Activated B cell treated with CpG ODN at 0.5 μM for 24 hours (primary cell): ENCODE measurements around the gene RFX6. TPM values are rescaled to one million over a fixed set of nuclear protein-coding genes. Genes with fewer than 3 reads are reported as not detected.

Source experiments
- ATAC-seq: fragments of 200-7000 bp; cut with Tn5 transposase; one replicate; pipeline ENCODE4 v1.10.0; 2021; ENCODE audit warnings: low read depth, mild to moderate bottlenecking, moderate library complexity
- CTCF ChIA-PET: fragments of 350-600 bp; sonication (Branson Sonifier 250); formaldehyde crosslinking; loops from one replicate; lab custom pipeline; 2021; ENCODE audit warnings: antibody characterized with exemption; lab: Charles Lee
- POLR2A ChIA-PET: fragments of 350-600 bp; sonication (Branson Sonifier 250); formaldehyde crosslinking; loops from one replicate; lab custom pipeline; 2021; ENCODE audit warnings: antibody characterized with exemption; lab: Charles Lee
- DNase-seq: peaks from one replicate; pipeline ENCODE4 v3.0.0; 2022
- H3K27ac Mint-ChIP-seq: one replicate; pipeline ENCODE4 v1.8.0; 2020; ENCODE audit warnings: mixed read lengths
- H3K27me3 Mint-ChIP-seq: one replicate; pipeline ENCODE4 v1.8.0; 2021; ENCODE audit warnings: mixed read lengths
- H3K36me3 Mint-ChIP-seq: one replicate; pipeline ENCODE4 v1.8.0; 2021; ENCODE audit warnings: low read depth, mixed read lengths
- H3K4me1 Mint-ChIP-seq: one replicate; pipeline ENCODE4 v1.8.0; 2021; ENCODE audit warnings: mixed read lengths
- H3K4me3 Mint-ChIP-seq: one replicate; pipeline ENCODE4 v1.8.0; 2020; ENCODE audit warnings: mild to moderate bottlenecking, mixed read lengths
- H3K9me3 Mint-ChIP-seq: one replicate; pipeline ENCODE4 v1.8.0; 2020; ENCODE audit warnings: mixed read lengths
- intact Hi-C: fragments of 100-400 bp; cut with micrococcal nuclease; formaldehyde crosslinking; loops from one replicate; pipeline ENCODE4 v1.15.1; 2024
- total RNA-seq: library from RNA; stranded (reverse); gene quantifications from 2 replicates; pipeline ENCODE4 v1.2.3, GENCODE V29; 2022
- TF ChIP-seq, protein P1 (sequence below): fragments of 200-600 bp; IDR thresholded peaks from one replicate; pipeline ENCODE4 v1.8.0; 2022; ENCODE audit warnings: antibody characterized with exemption, mild to moderate bottlenecking

RFX6 gene
- total RNA-seq, 1 donor from 2014 or later, result not detected

GRCh38 chr6:116883005-116883404 lies 6.0 kb downstream of the RFX6 start:
- TF ChIP-seq, protein P1, sequence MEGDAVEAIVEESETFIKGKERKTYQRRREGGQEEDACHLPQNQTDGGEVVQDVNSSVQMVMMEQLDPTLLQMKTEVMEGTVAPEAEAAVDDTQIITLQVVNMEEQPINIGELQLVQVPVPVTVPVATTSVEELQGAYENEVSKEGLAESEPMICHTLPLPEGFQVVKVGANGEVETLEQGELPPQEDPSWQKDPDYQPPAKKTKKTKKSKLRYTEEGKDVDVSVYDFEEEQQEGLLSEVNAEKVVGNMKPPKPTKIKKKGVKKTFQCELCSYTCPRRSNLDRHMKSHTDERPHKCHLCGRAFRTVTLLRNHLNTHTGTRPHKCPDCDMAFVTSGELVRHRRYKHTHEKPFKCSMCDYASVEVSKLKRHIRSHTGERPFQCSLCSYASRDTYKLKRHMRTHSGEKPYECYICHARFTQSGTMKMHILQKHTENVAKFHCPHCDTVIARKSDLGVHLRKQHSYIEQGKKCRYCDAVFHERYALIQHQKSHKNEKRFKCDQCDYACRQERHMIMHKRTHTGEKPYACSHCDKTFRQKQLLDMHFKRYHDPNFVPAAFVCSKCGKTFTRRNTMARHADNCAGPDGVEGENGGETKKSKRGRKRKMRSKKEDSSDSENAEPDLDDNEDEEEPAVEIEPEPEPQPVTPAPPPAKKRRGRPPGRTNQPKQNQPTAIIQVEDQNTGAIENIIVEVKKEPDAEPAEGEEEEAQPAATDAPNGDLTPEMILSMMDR, result no peak
- CTCF ChIA-PET, result no interaction called here
- ATAC-seq (no peak), DNase-seq (no peak)
- POLR2A ChIA-PET, result no interaction called here
- H3K4me1 Mint-ChIP-seq, result no peaks in the 10 kb centered on the region
- H3K9me3 Mint-ChIP-seq, result no peaks in the 10 kb centered on the region
- no peak overlapping the region for H3K27ac Mint-ChIP-seq
- peaks cover 2% of the 10 kb centered on the region for H3K27me3 Mint-ChIP-seq
- no peaks in the 10 kb centered on the region for H3K36me3 Mint-ChIP-seq
- H3K4me3 Mint-ChIP-seq, result no peak overlapping the region
- intact Hi-C loops, result no loop called here

- intact Hi-C loops, result no loop called here
- no peaks in the 10 kb centered on the region for H3K9me3 Mint-ChIP-seq
Observed at GRCh38 chr6:116884530-116884929, 7.5 kb downstream of the RFX6 start.

DNA sequence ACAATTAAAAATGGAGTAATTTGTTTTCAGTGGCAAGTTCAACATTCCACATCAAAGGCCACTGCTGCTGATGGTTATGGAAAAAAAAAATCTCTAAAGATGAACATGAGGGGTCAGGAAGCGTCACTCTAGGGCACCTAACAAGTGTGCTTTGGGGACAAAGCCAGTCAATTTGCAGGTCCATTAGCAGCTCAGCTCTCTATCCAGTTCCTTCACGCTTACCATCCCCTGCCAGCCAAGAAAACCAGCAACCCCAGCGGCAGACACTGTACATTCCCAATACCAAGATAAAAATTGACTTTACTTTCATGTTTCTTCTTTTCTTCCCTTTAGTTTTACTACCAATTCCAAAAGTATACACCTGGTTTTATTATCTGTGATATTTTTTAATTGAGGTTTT lies 10.1 kb downstream of the RFX6 start:
- no peak for DNase-seq
- no peaks in the 10 kb centered on the region for H3K36me3 Mint-ChIP-seq
- H3K4me3 Mint-ChIP-seq, result no peak overlapping the region
- H3K27ac Mint-ChIP-seq, result no peak overlapping the region
- POLR2A ChIA-PET, result no interaction called here
- no peaks in the 10 kb centered on the region for H3K4me1 Mint-ChIP-seq
- intact Hi-C loops, result no loop called here
- no peaks in the 10 kb centered on the region for H3K27me3 Mint-ChIP-seq
- H3K9me3 Mint-ChIP-seq, result no peaks in the 10 kb centered on the region
- TF ChIP-seq, protein P1, result no peak
- CTCF ChIA-PET, result no interaction called here
- no peak for ATAC-seq

More at GRCh38 chr6:116884530-116884929, 7.5 kb downstream of the RFX6 start:
- DNase-seq (no peak), ATAC-seq (no peak)
- H3K36me3 Mint-ChIP-seq, result no peaks in the 10 kb centered on the region
- TF ChIP-seq, protein P1, result no peak
- H3K4me3 Mint-ChIP-seq, result no peak overlapping the region
- POLR2A ChIA-PET, result no interaction called here
- CTCF ChIA-PET, result no interaction called here
- H3K4me1 Mint-ChIP-seq, result no peaks in the 10 kb centered on the region
- no peaks in the 10 kb centered on the region for H3K27me3 Mint-ChIP-seq
- H3K27ac Mint-ChIP-seq, result no peak overlapping the region

GRCh38 chr6:116887894-116888293 lies 10.9 kb downstream of the RFX6 start:
- no peak overlapping the region for H3K27ac Mint-ChIP-seq
- intact Hi-C loops, result no loop called here
- no peaks in the 10 kb centered on the region for H3K27me3 Mint-ChIP-seq
- TF ChIP-seq, protein P1, result no peak
- no peaks in the 10 kb centered on the region for H3K4me1 Mint-ChIP-seq
- ATAC-seq (no peak), DNase-seq (no peak)
- POLR2A ChIA-PET, result no interaction called here
- no peak overlapping the region for H3K4me3 Mint-ChIP-seq
- no peaks in the 10 kb centered on the region for H3K36me3 Mint-ChIP-seq
- CTCF ChIA-PET, result no interaction called here
- H3K9me3 Mint-ChIP-seq, result no peaks in the 10 kb centered on the region

DNA sequence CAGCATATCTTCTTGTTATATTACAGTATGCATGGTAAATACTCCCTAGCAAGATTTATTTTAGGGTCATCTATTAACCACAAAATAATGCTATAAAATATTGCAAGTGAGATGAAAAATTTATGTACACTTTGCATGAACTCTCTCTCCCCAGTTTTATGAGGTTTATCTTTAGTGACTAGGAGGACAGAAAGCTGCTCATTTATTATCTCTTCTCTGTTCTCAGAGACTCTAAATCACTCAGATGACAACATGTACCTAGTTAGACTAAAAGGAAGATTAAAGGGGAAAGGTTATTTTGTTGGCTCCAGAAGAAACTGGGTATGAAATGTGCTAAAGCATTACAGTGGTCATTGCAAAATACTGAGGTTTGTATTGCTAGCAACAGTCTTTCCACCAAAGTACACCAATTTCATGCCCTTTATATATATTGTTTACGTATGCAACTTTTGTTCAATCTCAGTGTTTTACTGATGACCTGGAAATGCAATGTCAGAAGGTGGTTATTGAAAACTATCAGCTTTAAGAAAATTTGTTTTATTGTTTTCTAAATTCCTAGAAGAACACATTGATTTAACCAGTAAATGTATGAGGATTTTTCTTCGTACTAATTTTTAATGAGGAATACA lies 11.8 kb downstream of the RFX6 start:
- H3K4me1 Mint-ChIP-seq, result no peaks in the 10 kb centered on the region
- no peak for DNase-seq
- ChIA-PET CTCF (no interaction called here), POLR2A (no interaction called here)
- intact Hi-C loops, result no loop called here
- no peaks in the 10 kb centered on the region for H3K9me3 Mint-ChIP-seq
- no peaks in the 10 kb centered on the region for H3K27me3 Mint-ChIP-seq
- H3K4me3 Mint-ChIP-seq, result no peak overlapping the region
- no peak for ATAC-seq
- no peaks in the 10 kb centered on the region for H3K36me3 Mint-ChIP-seq
- TF ChIP-seq, protein P1, result no peak
- no peak overlapping the region for H3K27ac Mint-ChIP-seq
